Activated CD4-positive, alpha-beta T cell treated with anti-CD3 and anti-CD28 coated beads, Interleukin-2, amount 50 U/mL, for 4 hours (primary cell): ENCODE results near the gene PCDH12.

ENCODE experiments used
- DNase-seq, 2 experiments: peaks; one replicate each; pipeline ENCODE4 v3.0.0-alpha.2; 2020

PCDH12 gene

DNA sequence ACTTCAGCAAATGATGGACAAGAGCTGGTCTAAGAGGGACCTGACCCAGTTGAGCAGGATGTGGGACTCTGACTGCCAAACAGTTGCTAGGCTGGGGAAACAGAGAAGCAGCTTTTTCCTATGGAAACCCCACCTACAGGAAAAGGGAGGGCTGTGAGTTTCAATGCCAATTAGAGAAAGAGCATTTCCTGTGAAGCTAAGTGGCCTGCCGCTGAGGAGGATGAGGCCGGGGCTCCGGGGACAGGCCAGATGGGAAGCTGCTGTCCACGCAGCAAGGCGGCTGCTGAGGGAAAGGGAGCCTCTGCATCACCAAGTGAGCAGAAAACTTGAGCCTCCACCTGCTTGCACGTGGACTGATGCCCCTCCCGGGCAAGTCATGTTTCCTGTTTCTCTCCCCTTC, at the start of gene PCDH12:
TSS of gene PCDH12 (minus strand) at position 90 of the 400 bp plus-strand sequence. CDS start 351 bp downstream, outside the sequence.
- no peak for DNase-seq

DNA sequence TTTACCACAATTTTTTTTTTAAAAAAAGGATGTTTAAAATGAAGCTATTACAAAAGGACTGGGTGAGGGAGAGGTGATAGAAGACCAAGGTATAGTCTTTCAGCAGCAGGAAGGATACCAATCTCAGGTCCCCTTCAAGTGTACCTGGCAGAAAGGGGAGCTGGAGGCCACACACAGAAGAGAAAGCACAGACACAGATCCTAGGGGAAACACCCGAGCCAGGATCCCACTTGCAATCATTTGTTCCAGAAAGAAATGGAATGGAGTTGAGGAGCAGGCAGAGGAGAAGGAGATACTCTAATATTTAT, 49.2 kb upstream of the PCDH12 start:
- no peak for DNase-seq

DNA sequence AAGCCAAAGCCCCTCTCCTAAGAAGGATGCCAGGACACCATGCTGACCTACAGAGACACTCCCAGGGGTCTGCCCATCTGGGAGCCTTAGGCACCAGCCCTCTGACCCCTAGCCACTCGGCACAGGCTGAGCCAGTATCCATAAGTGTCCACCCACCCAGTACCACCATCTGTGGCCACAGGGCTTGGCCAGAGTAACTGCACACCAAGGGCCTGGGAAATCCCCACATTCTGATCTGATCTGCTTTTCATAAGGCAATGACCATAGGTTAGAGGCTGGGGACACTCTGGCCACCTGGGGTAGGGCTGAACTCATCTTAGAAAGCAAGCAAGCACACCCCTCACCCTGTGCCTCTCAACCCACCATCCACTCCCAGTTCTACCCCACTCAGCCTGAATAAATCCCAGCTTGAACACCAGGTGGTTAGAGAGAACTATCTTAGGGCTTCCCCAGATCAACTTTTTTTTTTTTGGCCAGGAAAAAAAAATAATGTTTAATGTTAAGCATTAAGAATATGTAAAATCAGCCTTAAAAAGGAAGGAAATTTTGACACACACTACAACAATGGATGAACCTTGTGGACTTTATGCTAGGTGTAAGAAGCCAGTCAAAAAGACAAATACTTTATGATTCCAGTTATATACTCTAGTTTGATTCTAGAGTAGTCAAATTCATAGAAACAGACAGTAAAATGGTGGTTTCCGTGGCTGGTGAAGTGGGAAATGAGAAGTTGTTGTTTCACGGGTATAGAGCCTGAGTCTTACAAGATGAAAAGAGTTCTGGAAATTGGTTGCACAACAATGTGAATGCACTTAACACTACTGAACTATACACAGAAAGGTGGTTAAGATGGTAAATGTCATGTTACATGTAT, 48.6 kb upstream of the PCDH12 start:
- no peak for DNase-seq

DNA sequence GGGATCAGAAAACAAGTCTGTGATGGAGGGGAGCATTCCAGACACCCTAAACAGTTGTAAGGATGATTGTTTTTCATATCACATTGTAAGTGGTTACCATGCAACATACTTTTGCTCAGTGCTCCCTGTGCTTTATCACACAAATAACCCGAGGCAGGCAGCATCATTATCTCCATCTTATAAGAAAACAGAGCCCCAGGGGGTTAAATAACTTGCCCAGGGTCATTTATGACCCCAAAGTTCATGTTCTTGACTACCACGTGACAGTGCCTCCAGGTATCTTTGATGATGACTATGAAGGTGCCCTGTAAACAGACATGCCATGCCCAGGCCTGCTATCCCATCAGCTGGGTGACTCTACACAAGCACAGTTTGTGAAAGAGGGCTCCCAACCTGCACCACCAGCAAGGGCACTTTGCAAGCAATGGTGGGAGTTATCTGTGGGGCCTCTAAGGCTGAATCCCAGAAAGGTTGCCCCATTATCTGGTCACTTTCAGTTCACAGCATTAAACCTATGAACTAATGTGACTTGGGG, 45.3 kb upstream of the PCDH12 start:
- no peak for DNase-seq

DNA sequence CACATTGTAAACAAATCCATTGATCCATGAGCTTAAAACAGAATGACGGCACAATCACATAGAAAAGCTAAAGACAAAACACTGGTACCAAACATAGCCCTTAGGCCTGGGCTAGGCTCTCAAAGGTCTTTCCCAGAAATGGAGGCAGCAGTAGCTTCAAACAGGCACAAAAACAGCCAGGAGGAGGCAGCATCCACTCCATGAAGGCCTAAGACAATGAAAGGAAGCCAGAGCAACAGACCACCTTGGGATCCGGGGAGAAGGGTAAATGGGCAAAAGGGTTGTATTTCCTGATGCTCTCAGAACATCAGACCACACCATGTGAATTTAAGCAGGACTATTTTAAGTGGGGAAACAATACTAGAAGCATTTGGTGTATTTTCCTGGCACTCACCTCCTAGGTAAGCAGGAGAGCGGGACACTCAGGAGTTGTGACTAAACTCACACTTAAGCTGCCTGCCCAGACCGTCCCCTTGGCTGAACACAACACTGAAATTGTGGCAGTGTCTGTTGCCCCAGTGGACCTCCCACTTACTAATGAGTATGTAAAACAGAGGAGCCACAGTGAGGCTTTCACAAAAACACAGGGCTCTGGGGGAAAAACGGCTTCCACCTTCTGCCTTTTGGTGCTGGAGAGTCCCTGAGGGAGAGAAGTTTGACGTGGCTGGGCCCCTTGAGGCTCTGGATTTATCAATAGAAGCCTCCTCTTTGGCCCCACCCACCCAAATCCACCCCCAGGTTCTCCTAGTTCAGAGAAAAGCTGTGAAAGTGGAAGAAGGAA, 42.9 kb upstream of the PCDH12 start:
- DNase-seq = no peak

DNA sequence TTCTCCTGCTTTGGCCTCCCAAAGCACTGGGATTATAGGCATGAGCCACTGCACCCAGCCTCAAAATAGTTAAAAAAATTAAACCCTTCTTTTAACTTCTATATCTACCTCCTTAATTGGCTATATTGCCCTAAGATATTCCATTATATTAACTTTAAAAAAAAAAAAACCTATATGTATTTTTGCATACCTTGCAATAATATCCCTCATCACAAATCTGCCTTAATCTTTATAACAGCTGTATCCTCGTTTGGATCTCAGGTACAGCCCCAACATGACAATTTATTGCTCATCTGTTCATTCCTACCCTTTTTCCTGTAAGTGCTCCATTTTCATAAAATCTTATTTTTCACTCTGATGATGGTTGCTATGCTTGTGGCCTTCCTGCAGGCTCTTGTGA, 42.2 kb upstream of the PCDH12 start:
- no peak for DNase-seq

DNA sequence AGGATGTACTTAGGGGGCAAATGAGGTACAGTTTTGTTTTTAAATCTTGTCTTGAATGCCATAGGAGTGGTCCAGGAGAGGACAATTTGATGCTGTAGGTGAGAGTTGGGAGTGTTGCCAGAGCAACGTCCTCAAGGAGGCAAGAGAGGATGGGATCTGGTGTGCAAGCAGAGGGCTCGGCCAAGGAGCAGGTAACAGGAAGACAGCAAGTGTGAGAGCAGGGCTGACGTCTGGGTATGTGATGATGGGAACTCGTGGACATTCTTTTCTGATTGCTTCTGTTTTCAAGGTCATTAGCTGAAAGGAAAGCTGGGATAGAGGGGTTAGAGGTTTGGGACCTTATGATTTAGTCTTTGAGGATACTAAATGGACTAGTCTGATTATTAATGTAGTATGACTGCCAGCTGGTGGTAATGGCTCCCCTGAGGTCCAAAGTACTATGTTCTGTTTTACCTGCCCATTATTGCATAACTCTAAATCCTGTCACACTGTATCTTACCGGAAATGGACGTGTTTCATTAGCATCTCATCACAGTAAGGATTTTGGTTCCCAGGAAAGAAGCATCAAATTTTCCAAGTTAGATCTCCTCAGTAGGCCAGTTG, 39.5 kb upstream of the PCDH12 start:
- no peak for DNase-seq

DNA sequence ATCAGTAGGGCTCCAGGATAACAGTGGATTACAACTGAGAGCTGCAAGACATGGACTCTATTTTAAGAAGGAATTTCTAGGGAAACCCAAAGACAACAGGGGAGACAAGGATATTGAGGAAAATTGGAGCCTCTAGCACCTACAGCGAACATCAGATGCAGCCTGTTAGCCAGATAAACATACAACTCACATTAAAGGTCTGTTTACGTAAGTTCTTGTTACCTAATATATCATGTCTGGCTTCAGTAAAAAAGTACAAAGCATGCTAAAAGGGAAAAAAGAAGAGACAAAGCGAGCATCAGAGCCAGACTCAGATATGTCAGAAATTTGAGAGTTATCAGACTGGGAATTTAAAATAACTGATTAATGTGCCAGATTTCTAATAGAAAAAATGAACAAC, 37.7 kb upstream of the PCDH12 start:
- DNase-seq = no peak

DNA sequence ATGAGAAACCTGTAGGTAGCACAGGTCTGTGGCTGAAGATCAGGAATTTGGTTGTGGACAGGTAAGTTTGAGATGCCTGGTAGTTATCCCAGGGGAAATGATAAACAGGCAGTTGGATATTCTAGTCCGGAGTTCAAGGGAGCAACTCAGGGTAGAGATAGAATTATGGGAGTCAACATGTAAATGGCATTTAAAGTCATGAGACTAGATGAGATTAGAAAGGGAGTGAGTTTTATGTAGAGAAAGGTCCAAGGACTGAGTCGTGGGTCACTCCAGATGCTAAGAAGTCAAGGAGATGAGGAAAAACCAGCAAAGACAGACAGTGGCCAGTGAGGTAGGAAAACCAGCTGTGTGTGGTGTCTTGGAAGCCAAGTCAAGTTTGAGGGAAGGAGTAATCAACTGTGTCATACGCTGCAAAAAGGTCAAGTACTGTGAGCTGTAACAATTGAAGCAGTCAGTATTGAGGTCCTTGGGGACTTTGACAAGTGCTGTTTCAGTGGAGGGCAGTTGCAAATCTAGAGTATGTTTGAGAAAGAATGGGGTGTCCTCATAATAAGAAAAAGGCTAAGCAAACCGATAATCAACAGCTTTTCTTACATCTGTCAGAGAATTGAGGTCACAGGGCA, 36.6 kb upstream of the PCDH12 start:
- no peak for DNase-seq

DNA sequence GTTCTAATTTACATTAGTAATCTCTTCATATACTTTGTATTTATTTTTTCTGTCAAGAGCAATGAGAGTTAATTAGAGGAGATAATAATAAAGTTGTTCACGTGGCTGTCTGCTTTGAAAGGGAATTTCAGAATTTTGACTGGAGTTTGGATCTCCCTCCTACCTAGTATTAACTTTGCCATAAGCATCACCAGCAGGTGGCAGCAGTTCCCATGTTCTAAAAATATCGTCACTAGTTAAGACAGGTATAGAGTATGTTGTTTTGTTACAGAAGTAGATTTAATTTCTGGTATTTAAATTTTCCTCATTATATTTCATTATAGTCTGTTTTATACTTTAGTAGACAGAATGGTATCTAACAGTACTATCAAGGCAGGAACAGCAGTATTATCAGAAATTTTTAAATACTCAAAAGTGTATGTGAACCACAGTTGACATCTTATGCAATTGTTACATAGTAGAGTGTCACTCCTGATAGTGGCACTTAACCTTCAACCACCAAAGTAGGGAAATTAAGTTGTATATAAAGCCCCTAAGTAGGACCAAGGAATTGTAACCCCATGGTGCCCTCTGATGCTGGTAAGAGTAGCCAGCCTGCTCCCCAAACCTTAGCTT, 34.5 kb upstream of the PCDH12 start:
- peak; percentile 82 to 87 for DNase-seq

DNA sequence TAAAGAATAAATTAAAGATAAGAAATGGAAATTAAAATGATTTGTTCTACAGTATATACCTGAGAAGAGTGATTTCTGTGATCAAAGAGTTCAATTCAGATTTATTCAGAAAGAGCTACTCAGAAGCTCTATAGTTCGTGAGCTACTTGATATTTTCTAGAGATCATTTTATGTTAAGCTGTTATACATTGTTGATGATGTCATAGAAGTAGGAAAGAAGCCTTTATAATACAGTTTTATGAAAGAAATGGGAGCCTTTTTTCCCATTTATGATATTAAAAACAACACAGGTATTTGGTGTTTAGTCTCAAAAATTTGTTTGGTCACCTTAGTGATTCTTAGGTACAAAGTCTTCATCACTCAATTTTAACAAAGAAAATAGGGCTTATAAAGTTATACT, 31.7 kb upstream of the PCDH12 start:
- DNase-seq = no peak

DNA sequence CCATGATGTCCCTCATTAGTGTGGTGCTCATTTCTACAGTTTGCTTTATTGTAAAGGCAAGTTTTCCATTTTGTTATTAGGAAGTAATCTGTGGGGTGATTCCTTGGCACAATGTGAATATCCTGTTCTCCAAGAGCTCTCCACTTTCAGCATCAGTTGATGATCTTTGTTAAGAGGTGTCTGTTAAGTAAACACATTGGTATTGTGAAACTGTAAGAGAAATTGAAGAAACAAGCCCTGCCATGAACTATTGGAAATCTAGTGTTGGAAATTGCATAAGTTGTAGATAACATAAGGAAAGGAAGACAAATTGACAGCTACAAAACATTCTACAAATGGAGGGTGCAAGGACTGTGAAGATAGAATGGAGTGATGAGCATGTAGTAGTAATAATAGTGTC, 28.1 kb upstream of the PCDH12 start:
- no peak for DNase-seq

DNA sequence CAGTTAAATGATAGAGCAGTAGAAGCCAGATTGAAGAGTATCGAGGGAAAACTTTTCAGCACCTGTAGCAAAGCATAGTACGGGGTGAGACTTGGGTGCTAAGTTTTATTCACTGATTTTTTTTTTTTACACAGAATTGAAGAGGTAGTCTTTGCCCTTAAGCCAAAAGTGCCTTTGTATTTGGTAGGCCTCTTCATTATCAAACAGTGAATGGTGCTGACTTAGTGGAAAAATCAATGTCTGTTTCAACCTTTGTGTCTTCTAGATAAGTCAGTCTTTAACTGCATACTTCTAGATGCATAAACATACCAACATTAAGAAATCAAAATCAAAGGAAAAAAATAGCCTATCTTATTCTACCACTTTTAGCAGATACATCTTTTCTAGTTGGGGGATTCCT, 24.6 kb upstream of the PCDH12 start:
- DNase-seq = no peak

DNA sequence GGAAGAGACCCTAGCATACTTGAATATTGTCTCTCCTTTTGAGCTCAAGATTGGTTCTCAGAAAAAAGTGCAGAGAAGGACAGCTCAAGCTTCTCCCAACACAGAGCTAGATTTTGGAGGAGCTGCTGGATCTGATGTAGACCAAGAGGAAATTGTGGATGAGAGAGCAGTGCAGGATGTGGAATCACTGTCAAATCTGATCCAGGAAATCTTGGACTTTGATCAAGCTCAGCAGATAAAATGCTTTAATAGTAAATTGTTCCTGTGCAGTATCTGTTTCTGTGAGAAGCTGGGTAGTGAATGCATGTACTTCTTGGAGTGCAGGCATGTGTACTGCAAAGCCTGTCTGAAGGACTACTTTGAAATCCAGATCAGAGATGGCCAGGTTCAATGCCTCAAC, 20.4 kb upstream of the PCDH12 start:
- no peak for DNase-seq

DNA sequence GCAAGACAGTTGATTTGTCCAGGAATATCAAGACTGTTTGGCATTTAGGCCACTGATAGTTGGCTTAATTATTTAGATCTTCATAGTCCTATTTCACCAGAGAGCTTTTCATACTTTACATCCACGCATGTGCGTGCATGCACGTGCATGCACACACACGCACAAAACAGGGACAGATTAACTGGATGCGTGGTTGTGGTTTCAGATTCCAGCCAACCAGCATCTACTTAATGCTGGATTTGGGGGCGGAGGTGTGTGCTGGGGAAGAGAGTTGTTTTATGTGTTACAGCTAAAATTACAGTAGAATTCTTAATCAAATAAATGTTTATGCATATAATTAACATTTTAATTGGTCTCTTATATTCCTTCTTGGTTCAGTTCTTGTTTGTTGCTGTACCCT, 18.2 kb upstream of the PCDH12 start:
- no peak for DNase-seq

DNA sequence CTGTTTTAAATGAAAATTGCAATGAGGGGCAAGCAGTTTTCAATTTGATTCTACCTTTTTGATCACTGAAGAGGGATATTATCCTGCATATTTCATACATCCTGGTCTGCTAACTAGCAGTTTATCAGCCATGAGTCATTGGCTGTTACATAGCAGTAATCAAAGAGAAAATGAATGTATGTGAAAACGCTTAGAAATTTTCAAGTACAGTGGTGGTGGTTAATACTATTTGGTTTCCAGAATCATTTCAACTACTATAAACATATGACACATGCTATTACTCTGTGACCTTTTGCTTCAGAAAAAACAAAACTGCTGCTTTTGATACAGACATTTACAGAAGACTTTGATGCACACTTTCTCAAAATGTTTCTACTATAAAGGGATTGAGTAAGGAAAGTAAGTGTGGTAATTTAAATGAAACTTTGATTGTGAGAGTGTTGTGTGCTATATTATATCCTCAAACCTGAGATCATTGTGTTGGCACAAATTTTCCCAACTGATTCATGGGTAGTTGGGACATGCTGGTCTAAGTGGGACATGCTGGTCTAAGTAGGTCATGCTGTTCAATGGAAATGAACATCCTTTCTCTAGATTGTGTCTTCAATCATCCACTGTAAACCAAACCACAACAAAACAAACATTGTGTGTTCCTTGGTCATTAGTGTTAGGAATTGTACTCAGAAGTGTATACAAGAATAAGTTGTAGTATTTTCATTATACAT, 16.0 kb upstream of the PCDH12 start:
- DNase-seq = no peak

DNA sequence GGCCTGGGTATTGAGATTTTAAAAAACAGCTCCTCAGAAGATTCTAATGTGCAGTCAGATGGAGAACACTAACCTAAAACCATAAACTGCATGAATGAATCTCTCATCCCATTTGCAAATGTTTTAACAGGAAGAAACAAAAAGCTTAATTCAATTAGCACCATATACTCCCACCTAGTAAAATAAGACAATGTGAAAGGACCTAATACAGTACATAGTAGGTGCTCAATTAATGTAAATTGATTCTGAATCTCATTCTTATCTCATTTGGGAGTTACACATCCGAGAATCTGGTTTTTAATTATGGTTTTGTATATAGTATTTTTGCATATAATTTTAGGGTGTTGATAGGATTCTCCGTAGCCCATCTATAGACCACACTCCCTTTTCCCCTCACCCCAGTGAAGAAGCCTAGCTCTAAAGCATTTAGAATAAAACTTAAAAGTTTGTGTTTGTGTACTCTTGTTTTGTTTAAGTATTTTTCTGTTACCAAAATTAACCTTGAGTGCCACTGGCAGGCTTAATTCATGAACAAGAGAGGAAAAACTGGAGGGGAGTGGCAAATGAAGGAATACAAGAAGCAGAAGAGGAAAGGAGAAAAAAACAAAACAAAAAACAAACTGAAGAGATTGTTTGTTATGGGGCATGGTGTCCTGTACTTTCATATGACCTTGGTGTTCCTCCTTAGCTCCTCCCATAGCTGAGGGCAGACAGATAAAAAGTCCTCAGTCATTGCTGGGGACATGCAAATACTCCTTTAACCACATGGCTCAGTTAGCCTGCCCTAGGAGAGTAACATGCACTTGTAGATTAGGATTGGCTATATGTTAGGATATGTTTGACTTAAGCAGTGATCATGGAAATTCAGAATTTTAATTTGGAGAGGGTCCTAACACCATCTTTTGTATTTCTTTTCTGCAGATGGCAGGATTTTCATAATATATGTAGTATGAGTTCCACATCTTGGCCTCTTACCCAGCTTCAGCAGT, 12.1 kb upstream of the PCDH12 start:
- DNase-seq = no peak

DNA sequence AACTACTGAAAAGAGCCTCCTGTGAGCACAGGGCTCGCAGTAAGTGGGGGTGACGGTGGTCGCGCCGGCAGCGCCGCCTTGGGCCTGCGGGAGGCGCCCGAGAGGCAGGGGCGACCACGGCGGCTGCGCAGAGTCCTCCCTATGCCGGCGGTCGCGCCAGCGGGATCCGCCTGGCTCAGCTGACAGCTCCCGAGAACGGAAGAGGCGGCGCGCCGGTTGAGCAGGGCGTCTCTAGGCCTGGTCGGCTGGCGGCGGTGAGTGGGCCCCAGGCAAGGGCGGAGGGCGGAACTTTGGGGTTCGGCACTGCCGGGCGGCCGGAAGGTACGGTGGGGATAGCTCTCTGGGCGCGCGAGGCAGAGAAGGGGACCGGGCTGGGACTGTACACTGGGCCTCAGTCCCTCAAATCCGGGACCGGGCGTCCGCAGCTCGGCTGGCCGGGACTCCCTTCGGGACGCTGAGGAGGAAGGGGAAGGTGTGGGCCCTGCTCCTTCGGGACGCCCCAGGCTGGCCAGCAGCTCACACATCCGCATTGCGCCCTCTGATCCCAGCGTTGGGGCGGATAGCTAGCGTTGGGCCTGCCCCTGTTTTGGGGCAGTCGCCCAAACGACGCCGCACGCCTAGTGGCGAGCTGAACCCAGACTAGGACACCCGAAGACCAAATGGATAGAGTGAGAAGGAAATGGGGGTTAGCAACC, 11.1 kb upstream of the PCDH12 start, which contains the start of gene RNF14:
TSS of gene RNF14 (plus strand) at position 192 of the 695 bp plus-strand sequence. CDS start 4,484 bp downstream, outside the sequence.
- DNase-seq = peak; percentile 85 to 89

DNA sequence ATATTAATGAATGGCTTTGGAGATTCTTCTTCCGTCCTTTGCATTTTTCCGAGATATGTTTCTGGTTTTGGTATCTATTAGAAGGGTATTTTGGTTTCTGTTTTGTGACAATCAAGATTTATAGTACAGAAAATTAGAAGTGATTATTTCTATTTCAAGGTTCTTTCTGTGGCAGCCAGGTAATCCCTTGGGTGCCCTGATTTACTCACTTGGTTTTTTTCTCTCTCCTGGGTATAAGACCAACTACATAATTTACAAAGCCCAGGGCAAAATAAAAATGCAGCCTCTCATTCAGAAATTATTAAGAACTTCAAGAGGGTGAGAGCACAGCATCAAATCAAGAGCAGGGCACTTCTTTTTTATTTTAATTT, 8.9 kb upstream of the PCDH12 start:
- no peak for DNase-seq
